ENCODE measurements around the gene OR7G2.

The OR7G2 gene

GRCh38 chr19:9107375-9107774 lies at the start of gene OR7G2:
Gene OR7G2 (minus strand): TSS chr19:9107475. CDS start chr19:9103243, 4,232 bp downstream.
- DNase-seq (ENCODE audit: low read depth): no peak

DNA sequence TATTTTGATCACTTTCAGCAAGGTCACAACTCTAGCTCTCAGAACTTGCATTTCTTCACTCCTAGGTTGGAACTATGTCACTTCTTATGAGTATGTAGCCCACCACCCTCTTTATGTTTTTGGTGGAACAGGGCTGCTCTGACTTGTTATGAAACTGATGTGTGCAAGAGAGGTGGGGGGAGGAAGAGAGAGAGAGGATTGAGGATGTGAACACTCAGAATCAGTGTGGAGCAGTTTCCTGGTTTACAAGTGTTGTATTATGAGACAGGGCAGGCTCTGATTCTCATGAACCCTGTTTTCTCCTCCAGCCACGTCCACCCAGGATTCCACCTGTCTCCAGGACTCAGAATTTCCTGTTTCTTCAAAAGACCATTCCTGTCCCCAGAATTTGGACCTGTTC lies 49.0 kb upstream of the OR7G2 start:
- no peak for DNase-seq (ENCODE audit: low read depth)

- no peak for DNase-seq (ENCODE audit: low read depth)
Measured at GRCh38 chr19:9155591-9155990, 48.3 kb upstream of the OR7G2 start.

DNA sequence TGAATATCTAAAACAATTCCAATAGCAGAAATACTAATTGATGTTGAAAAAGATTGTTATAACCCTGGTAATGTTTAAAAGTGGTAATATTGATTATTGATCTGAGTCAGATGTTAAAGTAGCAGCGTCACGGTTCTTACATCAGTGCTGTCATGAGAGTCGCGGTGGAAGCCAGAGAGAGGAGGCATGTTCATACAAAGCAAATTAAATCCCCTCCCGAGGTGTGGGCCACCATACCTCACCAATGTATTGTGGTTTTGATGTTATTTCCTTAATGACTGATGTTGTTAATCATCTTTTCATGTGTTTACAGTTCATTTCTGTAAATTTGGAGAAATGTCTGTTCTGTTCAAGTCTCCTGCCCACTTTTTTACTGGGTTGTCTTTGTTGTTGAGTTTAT lies 44.1 kb upstream of the OR7G2 start:
- no peak for DNase-seq (ENCODE audit: low read depth)

DNA sequence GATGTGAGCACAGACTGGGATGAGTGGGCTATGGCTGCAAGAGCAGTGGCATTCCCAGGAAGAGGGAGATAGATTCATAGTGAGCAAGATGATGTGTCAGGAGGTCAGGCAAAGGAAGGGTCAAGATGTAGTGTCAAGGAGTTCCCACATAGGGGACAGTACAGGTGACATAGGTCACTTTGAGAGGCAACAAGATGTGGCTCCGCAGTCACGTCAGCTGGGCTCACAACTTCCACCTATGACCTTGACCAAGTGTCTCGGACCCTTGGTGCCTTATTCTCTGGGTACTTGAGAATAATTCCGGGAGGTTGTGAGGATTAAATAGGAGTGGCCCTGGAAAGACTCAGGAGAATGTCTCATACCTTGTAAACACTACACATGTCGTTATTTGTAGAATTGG lies 43.4 kb upstream of the OR7G2 start:
- no peak for DNase-seq (ENCODE audit: low read depth)

- no peak for DNase-seq (ENCODE audit: low read depth)
Measured at GRCh38 chr19:9149997-9150396, 42.7 kb upstream of the OR7G2 start.

GRCh38 chr19:9148697-9149096 lies 41.4 kb upstream of the OR7G2 start:
- no peak for DNase-seq (ENCODE audit: low read depth)

GRCh38 chr19:9146882-9147281 lies 39.6 kb upstream of the OR7G2 start:
- no peak for DNase-seq (ENCODE audit: low read depth)

DNA sequence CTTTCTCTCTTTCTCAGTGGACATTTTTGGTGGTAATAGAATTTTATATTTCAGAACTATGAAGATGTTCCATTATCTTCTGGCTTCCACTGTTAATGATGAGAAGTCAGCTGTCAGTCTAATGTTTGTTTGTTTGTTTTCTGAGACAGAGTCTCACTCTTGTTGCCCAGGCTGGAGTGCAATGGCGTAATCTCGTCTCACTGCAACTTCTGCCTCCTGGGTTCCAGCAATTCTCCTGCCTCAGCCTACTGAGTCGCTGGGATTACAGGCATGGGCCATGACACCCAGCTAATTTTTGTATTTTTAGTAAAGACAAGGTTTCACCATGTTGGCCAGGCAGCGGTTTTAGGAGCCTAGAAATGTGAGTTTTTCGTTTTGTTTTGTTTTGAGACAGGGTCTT lies 37.6 kb upstream of the OR7G2 start:
- DNase-seq (ENCODE audit: low read depth): no peak

DNA sequence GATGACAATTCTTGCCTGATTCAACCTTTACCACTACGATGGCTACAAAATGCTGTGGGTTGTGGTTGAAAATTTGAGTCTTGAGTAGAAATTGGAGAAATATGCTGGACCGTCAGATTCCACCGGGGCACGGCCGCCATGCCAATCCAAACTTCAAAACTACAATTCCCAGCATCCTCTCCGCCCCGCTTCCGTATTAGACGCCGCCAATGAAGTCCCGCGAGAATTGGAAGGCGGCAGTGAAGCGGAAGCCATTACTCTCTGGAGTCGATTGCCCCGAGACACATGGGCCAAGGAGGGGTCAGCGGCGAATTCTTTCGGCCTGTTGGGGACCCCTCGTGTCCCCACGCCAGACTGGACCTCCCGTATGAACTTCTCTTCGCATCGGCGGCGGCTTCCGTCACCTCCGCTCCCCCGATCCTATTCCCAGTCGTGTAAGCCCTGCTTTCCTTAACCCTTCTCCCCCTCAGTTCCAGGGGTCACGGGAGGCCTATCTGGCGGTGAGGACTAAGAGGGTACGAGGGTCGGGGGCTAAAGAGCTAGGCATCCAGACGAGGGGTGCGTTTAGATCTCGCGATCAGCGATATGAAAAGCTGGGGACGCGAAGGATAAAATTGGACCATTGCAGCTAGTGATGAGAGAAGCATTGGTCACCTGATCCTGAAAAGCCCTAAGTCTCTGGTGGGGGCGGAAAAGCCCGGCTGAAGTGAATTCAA lies 33.0 kb upstream of the OR7G2 start, which contains the start of gene ZNF317:
ZNF317 (plus strand) TSS at position 239 of the 716 bp plus-strand sequence. CDS start 15,620 bp downstream, outside the sequence.
- peak; percentile 62 for DNase-seq (ENCODE audit: low read depth)

DNA sequence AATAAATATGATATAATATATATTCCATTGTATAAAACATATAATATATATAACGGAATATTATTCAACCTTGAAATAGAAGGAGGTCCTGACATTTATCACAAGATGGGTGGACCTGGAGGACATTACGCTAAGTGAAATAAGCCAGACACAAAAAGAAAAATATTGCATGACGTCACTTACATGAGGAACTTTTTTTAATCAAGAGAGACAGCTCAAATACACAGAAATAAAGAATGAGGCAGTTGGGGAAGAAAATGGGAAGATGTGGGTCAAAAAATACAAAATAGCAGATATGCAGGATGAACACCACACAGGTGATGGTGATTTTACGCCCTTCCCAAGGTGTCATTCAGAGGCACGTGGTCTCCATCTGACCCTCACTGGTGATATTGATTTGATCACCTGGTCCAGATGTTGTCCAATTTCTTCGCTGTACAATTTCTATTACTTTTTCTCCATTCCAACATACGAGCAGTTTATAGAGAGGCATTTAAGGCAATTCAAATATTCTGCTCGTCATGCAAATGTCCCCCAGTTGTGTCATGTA lies 32.4 kb upstream of the OR7G2 start:
- DNase-seq (ENCODE audit: low read depth): no peak

GRCh38 chr19:9132422-9132821 lies 25.1 kb upstream of the OR7G2 start:
- DNase-seq (ENCODE audit: low read depth): no peak

- no peak for DNase-seq (ENCODE audit: low read depth)
Measured at GRCh38 chr19:9130965-9131364, 23.7 kb upstream of the OR7G2 start.

GRCh38 chr19:9128171-9128570 lies 20.9 kb upstream of the OR7G2 start:
- DNase-seq (ENCODE audit: low read depth): peak; percentile 18

DNA sequence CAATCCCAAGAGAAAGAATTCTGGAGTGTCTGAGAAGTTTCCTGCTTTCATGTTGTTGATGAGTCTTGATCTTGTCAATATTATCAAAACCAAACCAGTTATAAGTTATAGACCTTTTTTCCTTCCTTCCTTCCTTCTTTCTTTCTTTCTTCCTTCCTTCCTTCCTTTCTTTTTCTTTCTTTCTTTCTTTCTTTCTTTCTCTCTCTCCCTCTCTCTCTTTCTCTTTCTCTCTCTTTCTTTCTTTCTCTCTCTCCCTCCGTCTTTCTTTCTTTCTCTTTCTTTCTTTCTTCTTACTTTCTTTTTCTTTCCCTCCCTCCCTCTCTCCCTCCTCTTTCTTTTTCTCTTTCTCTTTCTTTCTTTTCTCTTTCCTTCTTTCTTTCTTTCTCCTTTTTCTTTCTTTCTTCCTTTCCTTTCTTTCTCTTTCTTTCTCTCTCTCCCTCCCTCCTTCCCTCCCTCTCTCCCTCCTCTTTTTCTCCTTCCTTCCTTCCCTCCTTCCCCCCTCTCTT lies 19.7 kb upstream of the OR7G2 start, which contains the start of gene OR7G3:
OR7G3 (minus strand) TSS at position 51 of the 506 bp plus-strand sequence; CDS start at position 51, 0 bp downstream.
- no peak for DNase-seq (ENCODE audit: low read depth)

DNA sequence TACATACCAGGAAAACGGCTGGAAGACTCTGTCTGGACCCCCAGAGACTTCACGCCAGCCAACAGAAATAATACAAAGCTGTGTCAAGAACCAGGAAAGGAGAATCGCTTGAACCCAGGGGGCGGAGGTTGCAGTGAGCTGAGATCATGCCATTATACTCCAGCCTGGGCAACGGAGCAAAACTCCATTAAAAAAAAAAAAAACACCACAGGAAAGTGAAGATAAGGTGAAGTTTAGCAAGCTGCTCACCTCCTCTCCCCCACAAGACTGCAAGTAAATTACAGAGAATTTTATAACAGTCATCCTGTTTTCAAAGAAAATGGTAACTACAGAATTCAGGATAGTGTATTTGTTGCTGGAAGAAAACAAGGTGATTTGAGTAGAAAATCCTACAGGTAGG lies 9.3 kb upstream of the OR7G2 start:
- DNase-seq (ENCODE audit: low read depth): no peak

GRCh38 chr19:9115307-9115813 lies 8.1 kb upstream of the OR7G2 start, which contains the start of gene OR7G1:
Gene OR7G1 (minus strand): TSS chr19:9115763. CDS start chr19:9115763, 0 bp downstream.
- no peak for DNase-seq (ENCODE audit: low read depth)

- no peak for DNase-seq (ENCODE audit: low read depth)
Measured at GRCh38 chr19:9109959-9110358, 2.7 kb upstream of the OR7G2 start.

GRCh38 chr19:9086761-9087160 lies 20.5 kb downstream of the OR7G2 start, which contains the start of gene OR1M1:
Gene OR1M1 (plus strand): TSS chr19:9087061. CDS start chr19:9093245, 6,184 bp downstream.
- DNase-seq (ENCODE audit: low read depth): no peak

DNA sequence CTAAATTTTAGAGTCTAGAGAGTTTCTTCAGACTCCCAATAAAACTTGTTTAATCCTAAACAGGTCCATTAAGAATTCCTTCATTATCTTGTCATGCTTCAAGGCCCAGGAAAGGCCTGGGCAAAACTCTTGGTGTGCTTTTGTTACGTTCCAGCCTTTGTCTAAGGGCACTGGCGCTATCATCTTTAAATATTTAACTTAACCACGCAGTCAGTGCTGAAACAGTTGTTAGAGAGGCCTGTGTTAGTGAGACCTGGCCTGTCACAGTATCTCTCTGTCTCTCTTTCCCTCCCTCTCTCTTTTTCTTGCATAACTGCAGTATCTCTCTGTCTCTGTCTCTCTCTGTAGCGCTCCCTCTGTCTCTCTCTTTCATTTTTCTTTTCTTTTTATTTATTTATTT lies 28.6 kb downstream of the OR7G2 start:
- no peak for DNase-seq (ENCODE audit: low read depth)

- DNase-seq (ENCODE audit: low read depth): no peak
Measured at GRCh38 chr19:9076901-9077300, 30.4 kb downstream of the OR7G2 start.

DNA sequence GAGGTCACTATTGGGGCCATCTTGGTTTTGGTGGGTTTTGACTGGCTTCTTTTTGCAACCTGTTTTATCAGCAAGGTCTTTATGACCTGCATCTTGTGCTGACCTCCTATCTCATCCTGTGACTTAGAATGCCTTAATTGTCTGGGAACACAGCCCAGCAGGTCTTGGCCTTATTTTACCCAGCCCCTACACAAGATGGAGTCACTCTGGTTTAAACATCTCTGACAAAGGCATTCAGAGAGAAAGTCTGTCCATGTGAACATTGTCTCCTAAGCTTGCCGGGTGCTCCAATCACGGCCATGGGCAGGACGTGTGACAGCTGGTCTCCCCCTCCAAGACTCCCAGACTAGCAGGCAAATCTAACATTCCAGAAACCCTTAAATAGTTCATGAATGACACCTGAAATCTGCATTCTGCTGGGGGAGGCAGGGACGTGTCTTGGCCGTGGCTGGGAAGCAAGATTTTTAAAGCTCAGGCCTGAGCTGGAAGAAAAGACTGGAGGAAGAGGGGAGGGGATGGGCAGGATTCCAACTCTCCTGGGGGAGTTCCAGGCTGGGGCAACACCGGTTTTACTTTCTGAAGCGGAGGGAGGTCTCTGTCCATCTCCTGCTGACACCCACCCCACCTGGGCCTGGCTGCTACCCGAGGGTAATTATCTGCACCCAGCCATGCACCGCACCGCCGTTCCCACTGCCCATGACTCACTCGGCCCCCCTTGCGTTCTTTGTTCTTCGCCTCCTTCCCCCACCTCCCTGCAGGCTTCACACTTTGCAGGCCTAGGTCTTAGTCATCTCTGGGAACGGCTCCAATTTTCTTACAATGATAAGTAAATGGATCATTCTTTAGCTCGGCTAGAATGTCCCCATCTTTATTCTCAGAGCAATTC lies 32.0 kb downstream of the OR7G2 start:
- DNase-seq (ENCODE audit: low read depth): peak; percentile 94

Measured in non-pigmented ciliary epithelial cell (primary cell).